H9 (cell line): ENCODE data around the gene GTF2F2. TPM values are rescaled to one million over a fixed set of nuclear protein-coding genes. Genes with fewer than 3 reads are reported as not detected.

Source experiments
- DNase-seq: peaks from one replicate; pipeline ENCODE4 v3.0.0-alpha.2; 2017
- H2AFZ ChIP-seq: one replicate; pipeline ENCODE4 v1.6.1; 2013; ENCODE audit warnings: mild to moderate bottlenecking, low read length, control low read depth, moderate library complexity
- H2AK5ac ChIP-seq: 2 replicates; pipeline ENCODE4 v1.6.1; 2013; ENCODE audit warnings: low read length, control low read depth, mixed read lengths; ENCODE audit not compliant: insufficient read length
- H2BK120ac ChIP-seq: one replicate; pipeline ENCODE4 v1.6.1; 2013; ENCODE audit warnings: low read depth, mild to moderate bottlenecking, low read length, control low read depth, inconsistent platforms; ENCODE audit not compliant: poor library complexity, severe bottlenecking
- H2BK12ac ChIP-seq: 2 replicates; pipeline ENCODE4 v1.6.1; 2013; ENCODE audit warnings: low read length, control low read depth, mixed read lengths, low read depth; ENCODE audit not compliant: insufficient read length
- H2BK15ac ChIP-seq: 2 replicates; pipeline ENCODE4 v1.6.1; 2013; ENCODE audit warnings: low read depth, low read length, control low read depth
- H2BK20ac ChIP-seq: one replicate; pipeline ENCODE4 v1.6.1; 2013; ENCODE audit warnings: low read depth, mild to moderate bottlenecking, low read length, control low read depth, inconsistent platforms; ENCODE audit not compliant: poor library complexity, severe bottlenecking
- H2BK5ac ChIP-seq: 2 replicates; pipeline ENCODE4 v1.6.1; 2013; ENCODE audit warnings: low read length, control low read depth, mixed read lengths; ENCODE audit not compliant: insufficient read length
- H3K14ac ChIP-seq: 2 replicates; pipeline ENCODE4 v1.6.1; 2013; ENCODE audit warnings: low read length, control low read depth; ENCODE audit not compliant: insufficient read depth
- H3K18ac ChIP-seq: 2 replicates; pipeline ENCODE4 v1.6.1; 2013; ENCODE audit warnings: low read depth, mild to moderate bottlenecking, mixed read lengths, low read length, control low read depth; ENCODE audit not compliant: insufficient read length
- H3K23ac ChIP-seq: 2 replicates; pipeline ENCODE4 v1.6.1; 2013; ENCODE audit warnings: low read length, control low read depth, mixed read lengths, low read depth; ENCODE audit not compliant: insufficient read length
- H3K23me2 ChIP-seq: 2 replicates; pipeline ENCODE4 v1.6.1; 2013; ENCODE audit warnings: low read depth, mild to moderate bottlenecking, mixed read lengths, low read length, control low read depth; ENCODE audit not compliant: insufficient read length, poor library complexity, severe bottlenecking
- H3K27ac ChIP-seq: 2 replicates; pipeline ENCODE4 v1.5.1; 2013; ENCODE audit warnings: low read length, control low read depth, mixed read lengths, low read depth; ENCODE audit not compliant: insufficient read length
- H3K27me3 ChIP-seq: 2 replicates; pipeline ENCODE4 v1.6.1; 2013; ENCODE audit warnings: low read length, control low read depth, inconsistent platforms; ENCODE audit not compliant: insufficient read depth
- H3K4ac ChIP-seq: 2 replicates; pipeline ENCODE4 v1.6.1; 2013; ENCODE audit warnings: low read depth, mild to moderate bottlenecking, control low read depth, inconsistent platforms, low read length, moderate library complexity
- H3K4me1 ChIP-seq: 2 replicates; pipeline ENCODE4 v1.6.1; 2013; ENCODE audit warnings: low read length, control low read depth, inconsistent platforms; ENCODE audit not compliant: insufficient read depth
- H3K4me2 ChIP-seq: 2 replicates; pipeline ENCODE4 v1.6.1; 2013; ENCODE audit warnings: low read length, control low read depth, mixed read lengths; ENCODE audit not compliant: insufficient read length, insufficient read depth
- H3K56ac ChIP-seq: 2 replicates; pipeline ENCODE4 v1.6.1; 2013; ENCODE audit warnings: low read depth, mild to moderate bottlenecking, mixed read lengths, low read length, control low read depth; ENCODE audit not compliant: insufficient read length
- H3K79me1 ChIP-seq: 2 replicates; pipeline ENCODE4 v1.6.1; 2013; ENCODE audit warnings: low read depth, mild to moderate bottlenecking, moderate library complexity, low read length, control low read depth, inconsistent platforms; ENCODE audit not compliant: insufficient read depth, poor library complexity, severe bottlenecking
- H3K79me2 ChIP-seq: 2 replicates; pipeline ENCODE4 v1.6.1; 2013; ENCODE audit warnings: low read length, control low read depth, inconsistent platforms; ENCODE audit not compliant: insufficient read depth
- H3K9ac ChIP-seq: 2 replicates; pipeline ENCODE4 v1.6.1; 2013; ENCODE audit warnings: low read length, control low read depth, mixed read lengths; ENCODE audit not compliant: insufficient read length; ENCODE audit errors: extremely low read depth
- H3K9me3 ChIP-seq: one replicate; pipeline ENCODE4 v1.6.1; 2013; ENCODE audit warnings: low read depth, low read length, inconsistent platforms; ENCODE audit not compliant: control insufficient read depth
- H3T11ph ChIP-seq: one replicate; pipeline ENCODE4 v1.6.1; 2013; ENCODE audit warnings: mild to moderate bottlenecking, low read length, control low read depth, inconsistent platforms
- H4K20me1 ChIP-seq: one replicate; pipeline ENCODE4 v1.6.1; 2013; ENCODE audit not compliant: control insufficient read depth, insufficient read length, insufficient read depth
- H4K5ac ChIP-seq: 2 replicates; pipeline ENCODE4 v1.6.1; 2013; ENCODE audit warnings: low read depth, mild to moderate bottlenecking, mixed read lengths, low read length, control low read depth; ENCODE audit not compliant: insufficient read length
- H4K8ac ChIP-seq: replicated peaks from 2 replicates; pipeline ENCODE4 v1.6.1; 2013; ENCODE audit warnings: low read length, control low read depth, mixed read lengths, low read depth; ENCODE audit not compliant: insufficient read length
- H4K91ac ChIP-seq: 2 replicates; pipeline ENCODE4 v1.6.1; 2013; ENCODE audit warnings: low read depth, mild to moderate bottlenecking, moderate library complexity, mixed read lengths, low read length, control low read depth; ENCODE audit not compliant: insufficient read length
- H3K27ac Mint-ChIP-seq, 3 experiments: 2 replicates in 2 of 3; 3 replicates in 1 of 3; pipeline ENCODE4 v1.8.0; 2020 to 2021; ENCODE audit warnings: mixed read lengths in 3 of 3, mild to moderate bottlenecking in 1 of 3, moderate library complexity in 1 of 3
- H3K27me3 Mint-ChIP-seq: 2 replicates; pipeline ENCODE4 v1.8.0; 2021; ENCODE audit warnings: low read depth, mild to moderate bottlenecking, moderate library complexity, mixed read lengths
- H3K36me3 Mint-ChIP-seq, 3 experiments: 2 replicates in 2 of 3; 3 replicates in 1 of 3; pipeline ENCODE4 v1.8.0; 2020 to 2021; ENCODE audit warnings: low read depth in 3 of 3, mixed read lengths in 3 of 3; ENCODE audit not compliant: insufficient read depth in 1 of 3
- H3K4me1 Mint-ChIP-seq, 2 experiments: 2 replicates each; pipeline ENCODE4 v1.8.0; 2020; ENCODE audit warnings: mixed read lengths in 2 of 2
- H3K4me3 Mint-ChIP-seq, 2 experiments: 2 replicates in 1 of 2; 3 replicates in 1 of 2; pipeline ENCODE4 v1.8.0; 2020 to 2021; ENCODE audit warnings: mild to moderate bottlenecking in 2 of 2, mixed read lengths in 2 of 2, moderate library complexity in 1 of 2
- H3K9me3 Mint-ChIP-seq, 2 experiments: 2 replicates in 1 of 2; 3 replicates in 1 of 2; pipeline ENCODE4 v1.8.0; 2020; ENCODE audit warnings: mild to moderate bottlenecking in 2 of 2, mixed read lengths in 2 of 2, moderate library complexity in 1 of 2
- WGBS: extraction: QIAGEN DNeasy Blood & Tissue Kit; methylation state at CpG from one replicate; pipeline ENCODE4 v1.1.7; 2013; ENCODE audit warnings: missing lambda C conversion rate, low lambda C conversion rate, mixed read lengths; ENCODE audit not compliant: insufficient read length; ENCODE audit errors: extremely low coverage; 5-methylcytosine and 5-hydroxymethylcytosine counted together
- total RNA-seq: library from RNA; stranded (reverse); gene quantifications from 2 replicates; pipeline ENCODE4 v1.2.1, GENCODE V29; 2021
- TF ChIP-seq, protein P1 (sequence below): fragments of 200-600 bp; sonication (generic); conservative IDR thresholded peaks from 3 replicates; pipeline ENCODE4 v1.8.0; 2021; ENCODE audit warnings: antibody characterized with exemption, mild to moderate bottlenecking

GTF2F2 gene
- total RNA-seq, 1 experiment from 2014 or later, result 29.6 TPM

DNA sequence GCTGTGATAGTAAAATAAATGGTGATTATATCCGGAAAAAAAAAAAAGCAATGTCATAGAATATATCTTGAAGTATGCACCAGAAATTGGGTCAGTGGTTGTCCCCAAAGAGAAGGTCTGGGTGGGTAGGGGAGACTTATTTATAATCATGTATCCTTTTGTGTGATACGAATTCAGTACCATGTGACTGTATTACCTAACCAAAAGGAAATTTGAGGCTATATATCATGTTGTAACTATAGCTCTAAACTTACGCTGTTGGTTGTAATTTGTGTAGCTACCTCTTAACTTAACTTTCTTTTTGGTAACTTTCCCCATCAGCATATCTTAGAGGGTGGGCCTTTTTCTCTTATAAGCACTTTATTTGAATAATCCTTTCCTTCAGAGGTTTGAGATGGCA lies 105.7 kb downstream of the GTF2F2 start:
- Histone ChIP-seq H2BK12ac (no peak overlapping the region), H2BK15ac (no peak overlapping the region), H3K4me1 (no peaks in the 10 kb centered on the region), H4K5ac (no peak overlapping the region), H3T11ph (no peak overlapping the region), H3K27me3 (no peaks in the 10 kb centered on the region), H3K4ac (no peak overlapping the region), H3K23me2 (no peaks in the 10 kb centered on the region), H3K9me3 (no peaks in the 10 kb centered on the region), H4K8ac (no peak overlapping the region), H3K14ac (no peak overlapping the region), H2AK5ac (no peak overlapping the region), H3K79me2 (no peaks in the 10 kb centered on the region), H3K79me1 (no peaks in the 10 kb centered on the region), H3K27ac (no peak overlapping the region), H2BK20ac (no peak overlapping the region), H3K18ac (no peak overlapping the region), H3K4me2 (no peak overlapping the region), H2BK5ac (no peak overlapping the region), H2AFZ (no peak overlapping the region), H2BK120ac (no peak overlapping the region), H4K91ac (no peak overlapping the region), H3K9ac (no peak overlapping the region), H4K20me1 (no peaks in the 10 kb centered on the region), H3K23ac (no peak overlapping the region), H3K56ac (no peak overlapping the region)
- H3K9me3 Mint-ChIP-seq, result no peaks in the 10 kb centered on the region
- peaks cover 8 to 19% of the 10 kb centered on the region in 2 experiments for H3K4me1 Mint-ChIP-seq
- H3K36me3 Mint-ChIP-seq, result peaks cover 0 to 3% (median 0%) of the 10 kb centered on the region in 3 experiments; a peak in 1 of 7 replicates
- no CpG with 5 or more reads among the region's 3 CpGs for WGBS
- H3K27me3 Mint-ChIP-seq, result no peaks in the 10 kb centered on the region
- H3K4me3 Mint-ChIP-seq, result no peak overlapping the region
- H3K27ac Mint-ChIP-seq, result no peak overlapping the region
- TF ChIP-seq, protein P1, sequence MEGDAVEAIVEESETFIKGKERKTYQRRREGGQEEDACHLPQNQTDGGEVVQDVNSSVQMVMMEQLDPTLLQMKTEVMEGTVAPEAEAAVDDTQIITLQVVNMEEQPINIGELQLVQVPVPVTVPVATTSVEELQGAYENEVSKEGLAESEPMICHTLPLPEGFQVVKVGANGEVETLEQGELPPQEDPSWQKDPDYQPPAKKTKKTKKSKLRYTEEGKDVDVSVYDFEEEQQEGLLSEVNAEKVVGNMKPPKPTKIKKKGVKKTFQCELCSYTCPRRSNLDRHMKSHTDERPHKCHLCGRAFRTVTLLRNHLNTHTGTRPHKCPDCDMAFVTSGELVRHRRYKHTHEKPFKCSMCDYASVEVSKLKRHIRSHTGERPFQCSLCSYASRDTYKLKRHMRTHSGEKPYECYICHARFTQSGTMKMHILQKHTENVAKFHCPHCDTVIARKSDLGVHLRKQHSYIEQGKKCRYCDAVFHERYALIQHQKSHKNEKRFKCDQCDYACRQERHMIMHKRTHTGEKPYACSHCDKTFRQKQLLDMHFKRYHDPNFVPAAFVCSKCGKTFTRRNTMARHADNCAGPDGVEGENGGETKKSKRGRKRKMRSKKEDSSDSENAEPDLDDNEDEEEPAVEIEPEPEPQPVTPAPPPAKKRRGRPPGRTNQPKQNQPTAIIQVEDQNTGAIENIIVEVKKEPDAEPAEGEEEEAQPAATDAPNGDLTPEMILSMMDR, result no peak
- DNase-seq, result no peak
